Right atrium auricular region (tissue), 2 donors: ENCODE measurements around the gene RANBP17. TPM values are rescaled to one million over a fixed set of nuclear protein-coding genes. Genes with fewer than 3 reads are reported as not detected.

Source experiments
- DNase-seq: peaks from one replicate; pipeline ENCODE4 v3.0.0-alpha.2; 2019; ENCODE audit warnings: low spot score
- H3K27ac ChIP-seq, 2 donors: fragments of 200-600 bp; sonication (generic); 1 replicate in 1 of 2; 2 replicates in 1 of 2; pipeline ENCODE4 v1.5.1; 2016 to 2019
- H3K27me3 ChIP-seq, 2 donors: fragments of 200-600 bp; sonication (generic); one replicate each; pipeline versions ENCODE4 v1.5.1 to v1.6.0; 2017 to 2019
- H3K36me3 ChIP-seq: fragments of 200-600 bp; sonication (generic); one replicate; pipeline ENCODE4 v1.5.1; 2016
- H3K4me1 ChIP-seq, 2 donors: fragments of 200-600 bp; sonication (generic); one replicate each; pipeline versions ENCODE4 v1.5.1 to v1.6.0; 2017 to 2019
- H3K4me3 ChIP-seq, 2 donors: fragments of 200-600 bp; sonication (generic); 1 replicate in 1 of 2; 2 replicates in 1 of 2; pipeline ENCODE4 v1.5.1; 2017 to 2019; ENCODE audit warnings: mild to moderate bottlenecking in 1 of 2, moderate library complexity in 1 of 2
- H3K9me3 ChIP-seq, 2 donors: fragments of 200-600 bp; sonication (generic); one replicate each; pipeline ENCODE4 v1.5.1; 2019
- CTCF ChIP-seq, 2 donors: fragments of 200-600 bp; sonication (generic); IDR thresholded peaks; one replicate each; pipeline ENCODE4 v1.5.1; 2019; ENCODE audit warnings: antibody characterized with exemption in 2 of 2
- total RNA-seq, 2 donors: library from RNA; depleted of rRNA; stranded (reverse); fragments of >200 nt; gene quantifications; one replicate each; pipeline ENCODE4 v1.1.0, GENCODE V29; 2016

RANBP17 gene
- total RNA-seq, 2 donors from 2014 or later = 1.4 to 3.6 TPM

DNA sequence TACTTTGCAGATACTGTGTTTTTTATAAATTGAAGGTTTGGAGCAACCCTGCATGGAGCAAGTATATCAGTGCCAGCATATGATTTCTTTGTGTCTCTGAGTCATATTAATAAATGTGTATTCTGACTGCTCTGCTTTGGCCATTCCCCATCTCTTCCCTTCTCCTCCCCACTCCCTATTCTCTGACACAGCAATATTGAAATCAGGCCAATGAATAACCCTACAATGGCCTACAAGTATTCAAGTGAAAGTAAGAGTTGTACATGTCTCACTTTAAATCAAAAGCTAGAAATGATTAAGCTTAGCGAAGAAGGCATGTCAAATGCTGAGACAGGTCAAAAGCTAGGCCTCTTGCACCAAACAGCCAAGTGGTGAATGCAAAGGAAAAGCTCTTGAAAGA lies 365.0 kb downstream of the RANBP17 start:
- DNase-seq = no peak
- no peak overlapping the region for H3K27ac ChIP-seq
- H3K36me3 ChIP-seq = no peaks in the 10 kb centered on the region
- H3K4me1 ChIP-seq = no peaks in the 10 kb centered on the region
- H3K27me3 ChIP-seq = no peaks in the 10 kb centered on the region
- TF ChIP-seq CTCF (IDR thresholded peaks at IDR 0.05) = no peak
- no peaks in the 10 kb centered on the region for H3K9me3 ChIP-seq
- no peak overlapping the region for H3K4me3 ChIP-seq

DNA sequence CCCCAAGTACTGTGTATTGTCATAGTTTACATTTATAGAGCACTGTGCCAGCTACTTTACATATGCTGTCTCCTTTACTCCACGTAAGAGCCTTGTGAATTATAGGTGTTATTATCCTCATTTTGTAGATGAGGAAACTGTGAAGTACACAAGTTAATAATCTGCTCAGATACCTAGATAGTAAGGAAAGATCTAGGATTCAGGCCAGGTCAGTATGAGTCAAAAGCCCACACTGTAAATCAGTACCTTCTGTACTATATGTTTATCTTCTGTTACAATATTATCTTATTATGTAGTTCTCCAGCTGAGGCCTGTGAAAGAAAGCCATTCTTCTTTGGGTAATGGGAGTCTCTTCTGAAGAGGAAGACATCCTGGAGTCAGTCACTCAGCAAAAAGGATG lies 374.8 kb downstream of the RANBP17 start:
- H3K27ac ChIP-seq = no peak overlapping the region
- no peak for TF ChIP-seq CTCF (IDR thresholded peaks at IDR 0.05)

DNA sequence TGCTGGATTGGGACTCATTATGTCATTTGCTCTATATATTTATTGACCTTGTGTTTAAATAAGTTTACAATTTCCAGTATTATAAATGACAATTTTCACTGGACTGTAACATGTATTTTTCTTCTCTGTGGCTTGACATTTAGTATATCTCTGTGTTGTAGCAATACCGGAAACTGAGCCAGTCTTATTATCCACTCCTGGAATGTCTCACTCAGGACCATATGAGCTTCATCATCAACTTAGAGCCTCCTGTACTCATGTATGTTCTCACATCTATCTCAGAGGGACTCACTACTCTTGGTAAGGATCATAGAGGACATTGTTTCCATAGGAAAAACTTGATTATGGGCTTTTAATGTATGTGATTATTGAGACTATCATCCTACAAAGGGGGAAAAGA lies 380.7 kb downstream of the RANBP17 start:
- H3K4me1 ChIP-seq = no peaks in the 10 kb centered on the region
- DNase-seq = no peak
- TF ChIP-seq CTCF (IDR thresholded peaks at IDR 0.05) = no peak
- no peaks in the 10 kb centered on the region for H3K36me3 ChIP-seq
- no peak overlapping the region for H3K4me3 ChIP-seq
- H3K27ac ChIP-seq = no peak overlapping the region
- no peaks in the 10 kb centered on the region for H3K27me3 ChIP-seq
- H3K9me3 ChIP-seq = no peaks in the 10 kb centered on the region

More for the DNA sequence above, 374.8 kb downstream of the RANBP17 start:
- Histone ChIP-seq H3K27me3 (no peaks in the 10 kb centered on the region), H3K4me3 (no peak overlapping the region), H3K36me3 (no peaks in the 10 kb centered on the region), H3K4me1 (no peaks in the 10 kb centered on the region), H3K9me3 (no peaks in the 10 kb centered on the region)
- no peak for DNase-seq

- no peak overlapping the region for H3K4me3 ChIP-seq
- H3K36me3 ChIP-seq = no peaks in the 10 kb centered on the region
- DNase-seq = no peak
- no peak for TF ChIP-seq CTCF (IDR thresholded peaks at IDR 0.05)
- peaks cover 4 to 19% of the 10 kb centered on the region in 2 donors for H3K9me3 ChIP-seq
- no peak overlapping the region for H3K27ac ChIP-seq
- no peaks in the 10 kb centered on the region for H3K27me3 ChIP-seq
- H3K4me1 ChIP-seq = no peaks in the 10 kb centered on the region
These were observed 384.4 kb downstream of the RANBP17 start for GRCh38 chr5:171246231-171246630.

DNA sequence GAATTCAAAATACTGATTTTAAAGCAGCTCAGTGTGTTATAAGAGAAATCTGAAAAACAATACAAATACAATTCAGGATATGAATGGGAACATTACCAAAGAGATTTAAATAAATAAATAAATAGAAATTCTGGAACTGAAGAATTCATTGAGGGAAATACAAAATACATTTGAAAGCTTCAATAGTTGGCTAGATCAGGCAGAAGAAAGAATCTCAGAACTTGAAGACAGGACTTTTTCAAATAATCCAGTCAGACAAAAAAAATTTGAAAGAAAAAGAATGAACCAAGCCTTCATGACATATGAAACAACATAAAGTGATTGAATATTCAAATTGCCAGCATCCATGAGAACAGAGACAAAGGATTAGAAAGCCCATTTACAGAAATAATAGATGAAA lies 387.6 kb downstream of the RANBP17 start:
- no peak overlapping the region for H3K27ac ChIP-seq
- H3K4me1 ChIP-seq = no peaks in the 10 kb centered on the region
- DNase-seq = no peak
- H3K27me3 ChIP-seq = no peaks in the 10 kb centered on the region
- H3K36me3 ChIP-seq = no peaks in the 10 kb centered on the region
- no peak for TF ChIP-seq CTCF (IDR thresholded peaks at IDR 0.05)
- H3K4me3 ChIP-seq = no peak overlapping the region
- peaks cover 4 to 19% of the 10 kb centered on the region in 2 donors for H3K9me3 ChIP-seq

- H3K27me3 ChIP-seq = no peaks in the 10 kb centered on the region
- peaks cover 4 to 19% of the 10 kb centered on the region in 2 donors for H3K9me3 ChIP-seq
- H3K4me3 ChIP-seq = no peak overlapping the region
- TF ChIP-seq CTCF (IDR thresholded peaks at IDR 0.05) = no peak
- H3K36me3 ChIP-seq = no peaks in the 10 kb centered on the region
- no peak for DNase-seq
- no peak overlapping the region for H3K27ac ChIP-seq
- no peaks in the 10 kb centered on the region for H3K4me1 ChIP-seq
These were observed 388.9 kb downstream of the RANBP17 start for GRCh38 chr5:171250738-171251137.
